GM10847 (cell line): ENCODE results near the gene SP1.

Source experiments
- POLR2A ChIP-seq: IDR thresholded peaks from 2 replicates; pipeline ENCODE4 v1.6.1; 2011; ENCODE audit not compliant: insufficient read length; ENCODE audit errors: extremely low read depth

The SP1 gene

GRCh38 chr12:53380104-53380793 lies at the start of gene SP1:
Gene SP1, plus strand, starts transcription at chr12:53380176. Its CDS starts 116 bp downstream, at chr12:53380292.
- peak; percentile 26 for TF ChIP-seq POLR2A

- no peak for TF ChIP-seq POLR2A
These were observed 49.3 kb upstream of the SP1 start for GRCh38 chr12:53330671-53331070.

- no peak for TF ChIP-seq POLR2A
These were observed 47.2 kb upstream of the SP1 start for GRCh38 chr12:53332744-53333143.

GRCh38 chr12:53333289-53333688 lies 46.7 kb upstream of the SP1 start:
- no peak for TF ChIP-seq POLR2A

GRCh38 chr12:53333845-53334244 lies 46.1 kb upstream of the SP1 start:
- TF ChIP-seq POLR2A = no peak

GRCh38 chr12:53334822-53335221 lies 45.2 kb upstream of the SP1 start:
- TF ChIP-seq POLR2A = no peak

- TF ChIP-seq POLR2A = no peak
These were observed 43.7 kb upstream of the SP1 start, which contains the start of gene SP7 for GRCh38 chr12:53336181-53336681. Gene SP7, minus strand, starts transcription at chr12:53336354. Its CDS starts 708 bp downstream, at chr12:53335646.

GRCh38 chr12:53338017-53338416 lies 42.0 kb upstream of the SP1 start:
- no peak for TF ChIP-seq POLR2A

- TF ChIP-seq POLR2A = no peak
These were observed 41.1 kb upstream of the SP1 start for GRCh38 chr12:53338916-53339315.

- TF ChIP-seq POLR2A = no peak
These were observed 39.6 kb upstream of the SP1 start for GRCh38 chr12:53340398-53340797.

- TF ChIP-seq POLR2A = no peak
These were observed 36.5 kb upstream of the SP1 start for GRCh38 chr12:53343449-53343848.

GRCh38 chr12:53343969-53344368 lies 36.0 kb upstream of the SP1 start:
- TF ChIP-seq POLR2A = no peak

- TF ChIP-seq POLR2A = no peak
These were observed 35.5 kb upstream of the SP1 start for GRCh38 chr12:53344487-53344823.

- TF ChIP-seq POLR2A = no peak
These were observed 35.0 kb upstream of the SP1 start for GRCh38 chr12:53344824-53345485.

GRCh38 chr12:53345486-53346188 lies 34.3 kb upstream of the SP1 start:
- no peak for TF ChIP-seq POLR2A

GRCh38 chr12:53346491-53346890 lies 33.5 kb upstream of the SP1 start:
- TF ChIP-seq POLR2A = no peak
